D721Med (cell line): Measurements from ENCODE around the gene TBPL1.
"Not testable (repeated sequence)": the region's sequence is repeated elsewhere in the genome, so short reads cannot be mapped to it uniquely, and the experiment has no call there.

Source experiments
- DNase-seq: peaks from one replicate; pipeline ENCODE4 v3.0.0; 2011; ENCODE audit warnings: low spot score; ENCODE audit not compliant: insufficient read length
- FAIRE-seq: peaks from 2 replicates; lab custom pipeline; 2011; peaks lifted over from hg19 to GRCh38; lab: Jason Lieb, UNC
- TF ChIP-seq, protein P1 (sequence below): IDR thresholded peaks from 2 replicates; pipeline ENCODE4 v1.5.1; 2012; ENCODE audit warnings: mild to moderate bottlenecking, control low read depth; ENCODE audit not compliant: insufficient read depth; ENCODE audit errors: missing control alignments

Gene TBPL1

DNA sequence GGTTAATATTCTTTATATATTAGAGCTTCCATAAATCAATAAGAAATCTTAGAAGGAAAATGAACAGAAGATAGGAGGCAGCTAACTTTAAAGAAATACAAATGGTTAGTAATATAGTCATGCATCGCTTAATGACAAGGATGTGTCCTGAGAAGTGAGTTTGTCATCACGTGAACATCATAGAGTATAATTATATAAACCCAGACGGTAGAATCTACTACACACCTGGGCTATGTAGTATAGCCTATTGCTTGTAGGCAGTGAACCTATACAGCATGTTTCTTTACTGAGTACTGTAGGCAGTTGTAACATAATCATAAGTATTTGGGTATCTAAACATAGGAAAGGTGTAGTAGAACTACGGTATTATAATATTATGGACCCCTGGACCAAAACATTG, 14.3 kb downstream of the TBPL1 start:
- no peak for DNase-seq
- FAIRE-seq: no peak
- TF ChIP-seq, protein P1, sequence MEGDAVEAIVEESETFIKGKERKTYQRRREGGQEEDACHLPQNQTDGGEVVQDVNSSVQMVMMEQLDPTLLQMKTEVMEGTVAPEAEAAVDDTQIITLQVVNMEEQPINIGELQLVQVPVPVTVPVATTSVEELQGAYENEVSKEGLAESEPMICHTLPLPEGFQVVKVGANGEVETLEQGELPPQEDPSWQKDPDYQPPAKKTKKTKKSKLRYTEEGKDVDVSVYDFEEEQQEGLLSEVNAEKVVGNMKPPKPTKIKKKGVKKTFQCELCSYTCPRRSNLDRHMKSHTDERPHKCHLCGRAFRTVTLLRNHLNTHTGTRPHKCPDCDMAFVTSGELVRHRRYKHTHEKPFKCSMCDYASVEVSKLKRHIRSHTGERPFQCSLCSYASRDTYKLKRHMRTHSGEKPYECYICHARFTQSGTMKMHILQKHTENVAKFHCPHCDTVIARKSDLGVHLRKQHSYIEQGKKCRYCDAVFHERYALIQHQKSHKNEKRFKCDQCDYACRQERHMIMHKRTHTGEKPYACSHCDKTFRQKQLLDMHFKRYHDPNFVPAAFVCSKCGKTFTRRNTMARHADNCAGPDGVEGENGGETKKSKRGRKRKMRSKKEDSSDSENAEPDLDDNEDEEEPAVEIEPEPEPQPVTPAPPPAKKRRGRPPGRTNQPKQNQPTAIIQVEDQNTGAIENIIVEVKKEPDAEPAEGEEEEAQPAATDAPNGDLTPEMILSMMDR: no peak

DNA sequence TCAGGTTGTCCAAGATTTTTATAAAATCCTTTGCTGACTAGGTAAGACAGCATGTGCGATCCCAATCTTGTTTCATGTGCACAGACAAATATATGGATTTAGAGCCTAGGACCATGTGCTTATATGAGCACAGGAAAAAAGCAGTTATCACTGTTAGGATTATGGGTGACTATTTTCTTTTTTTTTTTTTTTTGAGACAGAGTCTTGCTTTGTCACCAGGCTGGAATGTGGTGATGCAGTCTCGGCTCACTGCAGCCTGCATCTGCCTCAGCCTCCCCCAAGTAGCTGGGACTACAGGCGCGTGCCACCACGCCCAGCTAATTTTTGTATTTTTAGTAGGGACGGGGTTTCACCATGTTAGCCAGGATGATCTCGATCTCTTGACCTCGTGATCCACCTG, 14.8 kb downstream of the TBPL1 start:
- DNase-seq, FAIRE-seq: not testable (repeated sequence)

DNA sequence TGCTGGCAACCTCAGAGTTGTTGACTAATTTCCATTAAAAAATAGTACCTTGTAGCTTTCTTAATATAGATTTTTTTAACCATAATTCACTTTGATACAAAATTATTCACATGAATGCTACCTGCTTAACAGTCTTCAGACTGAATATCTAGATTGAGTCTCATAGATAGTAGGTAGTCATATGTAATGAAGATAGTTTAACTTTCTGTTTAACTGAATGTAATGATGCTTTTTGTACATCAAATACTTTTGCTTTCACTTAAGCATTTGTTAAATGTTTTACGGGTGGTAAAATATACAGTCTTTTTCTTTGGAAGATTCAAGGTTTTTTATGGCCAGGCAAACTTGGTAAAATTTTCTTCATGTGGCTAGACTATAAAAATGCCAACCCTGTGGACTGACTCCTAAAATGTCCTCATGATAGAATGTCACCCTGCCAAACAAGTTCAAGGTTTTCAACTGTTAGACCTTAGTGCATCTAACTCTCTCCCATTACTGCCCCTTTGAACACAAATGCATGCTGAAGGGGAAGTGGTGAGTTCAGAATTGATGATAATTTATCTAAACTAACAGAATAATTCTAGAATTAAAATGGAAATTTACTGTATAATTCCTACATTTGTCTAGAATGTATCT, 16.4 kb downstream of the TBPL1 start:
- FAIRE-seq (no peak), DNase-seq (no peak)
- TF ChIP-seq, protein P1: no peak

DNA sequence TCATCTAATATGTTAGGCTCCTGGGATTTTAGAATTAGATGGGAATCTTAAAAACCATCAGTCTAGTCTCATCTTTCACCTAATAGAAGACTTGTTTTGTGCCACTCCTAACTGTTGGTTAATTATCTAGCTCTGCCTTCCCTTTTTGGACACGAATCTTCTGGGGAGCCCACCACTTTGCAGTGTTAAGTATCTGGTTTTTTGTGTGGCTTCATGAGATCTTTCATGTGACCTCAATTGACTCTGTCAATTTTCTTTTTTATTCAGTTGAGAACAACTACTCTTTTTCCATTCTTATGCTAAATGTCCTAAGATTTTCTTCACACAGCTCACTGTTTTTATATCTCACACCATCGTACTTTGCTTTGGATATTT, 16.9 kb downstream of the TBPL1 start:
- TF ChIP-seq, protein P1: no peak
- FAIRE-seq: no peak
- DNase-seq: no peak

DNA sequence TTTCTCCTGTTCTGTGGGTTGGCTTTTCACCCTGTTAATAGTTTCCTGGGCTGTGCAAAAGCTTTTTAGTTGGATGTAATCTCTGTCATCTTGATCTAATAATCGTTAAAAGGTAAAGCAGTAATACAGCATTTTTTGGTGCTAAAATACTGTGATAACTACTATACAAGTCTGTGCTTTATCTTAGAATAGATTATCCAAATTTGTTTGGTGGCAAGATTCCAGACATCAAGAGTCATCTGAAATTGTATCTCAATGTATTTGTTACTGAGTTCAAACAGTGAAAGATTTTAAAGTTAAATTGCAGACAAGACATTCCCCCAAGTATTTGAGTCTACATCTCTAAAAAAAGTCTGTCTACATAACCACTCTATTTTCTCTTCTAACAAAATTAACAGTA, 18.8 kb downstream of the TBPL1 start:
- DNase-seq (no peak), FAIRE-seq (no peak)
- TF ChIP-seq, protein P1: no peak

DNA sequence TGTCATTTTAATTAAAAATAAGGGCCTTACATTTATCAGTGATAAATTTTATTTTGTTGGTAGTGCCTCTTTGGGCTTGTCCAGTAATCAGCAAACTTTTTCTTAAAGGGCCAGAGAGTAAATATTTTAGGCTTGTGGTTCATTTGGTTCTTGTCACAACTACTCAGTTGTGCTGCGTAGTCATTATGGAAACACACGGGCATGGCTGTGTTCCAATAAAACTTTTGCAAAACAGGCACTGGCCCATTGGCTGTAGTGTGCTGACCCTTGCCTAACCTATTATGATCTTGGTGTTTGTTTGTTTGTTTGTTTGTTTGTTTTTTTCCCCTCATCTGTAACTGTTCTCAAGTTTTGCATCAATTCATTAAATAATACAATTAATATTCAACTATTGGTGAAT, 19.4 kb downstream of the TBPL1 start:
- FAIRE-seq (no peak), DNase-seq (no peak)
- TF ChIP-seq, protein P1: no peak

DNA sequence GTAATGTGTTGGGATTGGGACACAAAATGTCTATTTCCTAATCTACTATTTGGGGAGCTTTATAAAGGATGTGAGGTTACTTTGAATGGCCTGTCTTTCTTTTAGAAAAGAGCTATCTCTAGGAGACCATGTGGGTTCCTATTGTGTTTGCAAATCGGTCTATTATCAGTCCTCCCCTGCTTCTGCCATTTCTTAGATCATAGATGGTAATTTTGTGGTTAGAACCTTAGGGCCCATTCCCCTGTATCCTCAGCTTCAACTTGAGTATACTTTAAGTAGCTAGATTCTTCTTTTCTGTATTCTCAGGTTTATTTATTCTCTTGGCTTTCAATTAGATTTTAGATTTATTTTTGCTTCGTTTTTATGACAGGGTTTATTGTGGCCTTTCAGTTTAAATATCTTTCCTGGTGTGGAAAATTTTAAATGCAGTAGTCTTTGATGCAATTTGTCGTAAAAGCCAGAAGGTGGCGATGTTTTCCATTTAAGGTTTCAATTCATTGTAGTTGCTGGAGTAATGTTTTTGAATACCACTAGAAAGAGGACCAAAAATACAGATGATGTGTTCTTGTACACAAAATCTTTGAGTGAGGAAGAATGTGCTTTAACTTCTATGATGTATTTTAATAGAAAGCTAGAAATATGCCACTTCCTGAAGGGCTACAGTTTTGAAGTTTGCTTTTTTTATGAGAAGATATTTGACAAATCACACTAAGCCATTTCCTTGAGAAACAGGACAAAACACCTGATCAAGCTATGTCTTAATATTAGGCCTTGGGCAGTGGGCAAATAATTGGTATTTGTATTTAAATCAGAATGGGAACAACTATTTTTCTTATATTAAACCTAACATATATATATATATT, 20.3 kb downstream of the TBPL1 start:
- DNase-seq (no peak), FAIRE-seq (peak; percentile 93)
- TF ChIP-seq, protein P1: peak; percentile 67
